ENCODE data around the gene OSBPL5.

- TF ChIP-seq, protein P1, sequence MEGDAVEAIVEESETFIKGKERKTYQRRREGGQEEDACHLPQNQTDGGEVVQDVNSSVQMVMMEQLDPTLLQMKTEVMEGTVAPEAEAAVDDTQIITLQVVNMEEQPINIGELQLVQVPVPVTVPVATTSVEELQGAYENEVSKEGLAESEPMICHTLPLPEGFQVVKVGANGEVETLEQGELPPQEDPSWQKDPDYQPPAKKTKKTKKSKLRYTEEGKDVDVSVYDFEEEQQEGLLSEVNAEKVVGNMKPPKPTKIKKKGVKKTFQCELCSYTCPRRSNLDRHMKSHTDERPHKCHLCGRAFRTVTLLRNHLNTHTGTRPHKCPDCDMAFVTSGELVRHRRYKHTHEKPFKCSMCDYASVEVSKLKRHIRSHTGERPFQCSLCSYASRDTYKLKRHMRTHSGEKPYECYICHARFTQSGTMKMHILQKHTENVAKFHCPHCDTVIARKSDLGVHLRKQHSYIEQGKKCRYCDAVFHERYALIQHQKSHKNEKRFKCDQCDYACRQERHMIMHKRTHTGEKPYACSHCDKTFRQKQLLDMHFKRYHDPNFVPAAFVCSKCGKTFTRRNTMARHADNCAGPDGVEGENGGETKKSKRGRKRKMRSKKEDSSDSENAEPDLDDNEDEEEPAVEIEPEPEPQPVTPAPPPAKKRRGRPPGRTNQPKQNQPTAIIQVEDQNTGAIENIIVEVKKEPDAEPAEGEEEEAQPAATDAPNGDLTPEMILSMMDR (conservative IDR thresholded peaks at IDR 0.05; ENCODE audit: low read depth, low read length) = no peak
- TF ChIP-seq MAFK (IDR thresholded peaks at IDR 0.05; ENCODE audit: low read depth, low read length) = no peak
- no peak for TF ChIP-seq POLR2A (IDR thresholded peaks at IDR 0.05; ENCODE audit: low read depth, low read length)
- TF ChIP-seq RCOR1 (IDR thresholded peaks at IDR 0.05; ENCODE audit: insufficient replicate concordance, low read length) = no peak
- TF ChIP-seq CEBPB (IDR thresholded peaks at IDR 0.05; ENCODE audit: low read depth, low read length) = no peak
- no peak for TF ChIP-seq MAZ (IDR thresholded peaks at IDR 0.05; ENCODE audit: borderline replicate concordance, low read depth, low read length)
- no peak for TF ChIP-seq RAD21 (IDR thresholded peaks at IDR 0.05; ENCODE audit: low read length)
- TF ChIP-seq BHLHE40 (IDR thresholded peaks at IDR 0.05; ENCODE audit: low read depth, low read length) = no peak
- no peak for TF ChIP-seq RFX5 (IDR thresholded peaks at IDR 0.05; ENCODE audit: low read depth, low read length)
- no peak for TF ChIP-seq SMC3 (IDR thresholded peaks at IDR 0.05; ENCODE audit: low read depth, low read length)
- TF ChIP-seq, protein P2, sequence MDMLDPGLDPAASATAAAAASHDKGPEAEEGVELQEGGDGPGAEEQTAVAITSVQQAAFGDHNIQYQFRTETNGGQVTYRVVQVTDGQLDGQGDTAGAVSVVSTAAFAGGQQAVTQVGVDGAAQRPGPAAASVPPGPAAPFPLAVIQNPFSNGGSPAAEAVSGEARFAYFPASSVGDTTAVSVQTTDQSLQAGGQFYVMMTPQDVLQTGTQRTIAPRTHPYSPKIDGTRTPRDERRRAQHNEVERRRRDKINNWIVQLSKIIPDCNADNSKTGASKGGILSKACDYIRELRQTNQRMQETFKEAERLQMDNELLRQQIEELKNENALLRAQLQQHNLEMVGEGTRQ (IDR thresholded peaks at IDR 0.05; ENCODE audit: low read depth, low read length) = no peak
- no peak for TF ChIP-seq FOS (IDR thresholded peaks at IDR 0.05; ENCODE audit: low read depth, low read length)
Measured at GRCh38 chr11:3133261-3134217, 31.6 kb downstream of the OSBPL5 start.

Data from IMR-90 (cell line).